Thoracic aorta (tissue), 2 donors: ENCODE results near the gene MOB3C. TPM values are rescaled to one million over a fixed set of nuclear protein-coding genes. Genes with fewer than 3 reads are reported as not detected.
A peak's percentile ranks its signal among the peaks of the same experiment; 100 is the strongest.

Experiments
- ATAC-seq: fragments of 150-250 bp; one replicate; pipeline ENCODE4 v1.8.0; 2017; ENCODE audit warnings: low read depth; ENCODE audit not compliant: insufficient number of reproducible peaks, low FRiP score
- DNase-seq: peaks from one replicate; pipeline ENCODE4 v3.0.0-alpha.2; 2020; ENCODE audit warnings: low spot score
- H3K27ac ChIP-seq, 2 donors: fragments of 200-600 bp; sonication (generic); 1 replicate in 1 of 2; 2 replicates in 1 of 2; pipeline ENCODE4 v1.5.1; 2016; ENCODE audit warnings: mild to moderate bottlenecking in 2 of 2, moderate library complexity in 2 of 2
- H3K27me3 ChIP-seq: fragments of 200-600 bp; sonication (generic); replicated peaks from 2 replicates; pipeline ENCODE4 v1.6.0; 2016; ENCODE audit warnings: mild to moderate bottlenecking; ENCODE audit not compliant: insufficient read depth
- H3K36me3 ChIP-seq: fragments of 200-600 bp; sonication (generic); one replicate; pipeline ENCODE4 v1.5.1; 2016
- H3K4me1 ChIP-seq, 2 donors: fragments of 200-600 bp; sonication (generic); 1 replicate in 1 of 2; 2 replicates in 1 of 2; pipeline versions ENCODE4 v1.5.1 to v1.6.0; 2016; ENCODE audit warnings: low read depth in 2 of 2, mild to moderate bottlenecking in 1 of 2; ENCODE audit not compliant: control insufficient read depth in 1 of 2
- H3K4me3 ChIP-seq: fragments of 200-600 bp; sonication (generic); 2 replicates; pipeline ENCODE4 v1.5.1; 2016; ENCODE audit warnings: mild to moderate bottlenecking
- H3K9me3 ChIP-seq: fragments of 200-600 bp; sonication (generic); 2 replicates; pipeline ENCODE4 v1.5.1; 2016
- total RNA-seq, 2 donors: library from RNA; depleted of rRNA; stranded (reverse); fragments of >200 nt; gene quantifications; one replicate each; pipeline versions ENCODE4 v1.1.0 to v1.2.3, GENCODE V29; 2016
- TF ChIP-seq, protein P1 (sequence below): fragments of 200-600 bp; sonication (generic); IDR thresholded peaks from one replicate; pipeline ENCODE4 v1.5.1; 2019; ENCODE audit warnings: antibody characterized with exemption

The MOB3C gene
- total RNA-seq, 2 donors from 2014 or later: 29.5 to 42.3 TPM

DNA sequence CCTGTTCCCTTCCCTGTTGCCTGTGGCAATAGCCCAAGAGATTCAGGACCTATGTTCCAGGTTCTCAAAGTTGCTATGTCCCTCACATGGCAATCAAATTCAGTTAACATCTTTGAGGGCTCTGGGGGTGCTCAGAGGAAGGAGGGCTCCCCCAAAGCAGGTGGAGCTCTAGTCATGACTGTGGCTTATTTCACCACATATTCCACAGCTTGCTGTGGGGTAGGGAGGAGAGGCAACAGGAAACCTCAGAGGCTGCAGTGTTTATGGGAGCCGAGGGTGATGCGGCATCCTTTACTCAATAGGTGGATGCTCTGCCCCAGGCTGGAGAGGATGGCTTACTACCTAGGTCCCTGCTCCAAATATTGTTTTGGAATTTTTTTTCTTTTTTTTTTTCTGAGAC is 11.4 kb downstream of the MOB3C start:
- Histone ChIP-seq H3K4me3 (no peak overlapping the region), H3K36me3 (peaks cover 11% of the 10 kb centered on the region), H3K9me3 (no peaks in the 10 kb centered on the region), H3K4me1 (peaks cover 27 to 80% of the 10 kb centered on the region in 2 donors), H3K27ac (no peak overlapping the region), H3K27me3 (no peaks in the 10 kb centered on the region)
- TF ChIP-seq, protein P1, sequence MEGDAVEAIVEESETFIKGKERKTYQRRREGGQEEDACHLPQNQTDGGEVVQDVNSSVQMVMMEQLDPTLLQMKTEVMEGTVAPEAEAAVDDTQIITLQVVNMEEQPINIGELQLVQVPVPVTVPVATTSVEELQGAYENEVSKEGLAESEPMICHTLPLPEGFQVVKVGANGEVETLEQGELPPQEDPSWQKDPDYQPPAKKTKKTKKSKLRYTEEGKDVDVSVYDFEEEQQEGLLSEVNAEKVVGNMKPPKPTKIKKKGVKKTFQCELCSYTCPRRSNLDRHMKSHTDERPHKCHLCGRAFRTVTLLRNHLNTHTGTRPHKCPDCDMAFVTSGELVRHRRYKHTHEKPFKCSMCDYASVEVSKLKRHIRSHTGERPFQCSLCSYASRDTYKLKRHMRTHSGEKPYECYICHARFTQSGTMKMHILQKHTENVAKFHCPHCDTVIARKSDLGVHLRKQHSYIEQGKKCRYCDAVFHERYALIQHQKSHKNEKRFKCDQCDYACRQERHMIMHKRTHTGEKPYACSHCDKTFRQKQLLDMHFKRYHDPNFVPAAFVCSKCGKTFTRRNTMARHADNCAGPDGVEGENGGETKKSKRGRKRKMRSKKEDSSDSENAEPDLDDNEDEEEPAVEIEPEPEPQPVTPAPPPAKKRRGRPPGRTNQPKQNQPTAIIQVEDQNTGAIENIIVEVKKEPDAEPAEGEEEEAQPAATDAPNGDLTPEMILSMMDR: no peak
- ATAC-seq: no peak
- DNase-seq: no peak

DNA sequence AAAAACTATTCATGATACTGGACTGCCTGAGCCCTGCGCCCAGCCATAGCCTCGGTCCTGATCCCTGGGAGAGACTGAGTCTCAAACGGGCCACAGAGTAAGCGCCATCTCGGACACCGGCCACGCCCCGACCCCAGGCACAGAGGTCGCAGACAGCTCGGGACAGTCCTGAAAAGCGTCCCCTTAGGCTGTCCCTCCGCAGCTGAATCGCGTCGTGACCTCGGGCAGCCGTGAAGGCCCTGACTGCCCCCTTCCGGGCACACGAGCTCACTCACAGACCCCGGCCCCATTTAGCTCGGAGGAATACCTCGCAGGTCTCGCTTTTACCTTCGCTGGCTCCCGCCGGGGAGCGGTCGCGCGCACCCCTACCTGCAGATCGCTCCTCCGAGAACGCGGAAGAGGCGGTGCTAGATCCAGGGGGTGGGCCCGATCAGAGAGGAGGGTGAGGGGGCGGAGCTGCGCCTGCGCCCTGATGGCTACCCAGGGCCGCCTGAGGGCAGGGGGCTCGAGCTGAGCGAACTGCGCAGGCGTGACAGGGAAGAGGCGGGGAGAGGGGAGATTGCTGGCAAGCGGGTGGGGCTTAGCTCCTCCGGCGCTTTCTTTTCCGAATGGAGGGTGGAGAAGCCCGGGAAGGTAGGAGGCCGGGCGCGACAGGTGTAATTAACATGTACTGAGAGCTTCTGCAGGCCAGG is 12.6 kb downstream of the MOB3C start, which contains the start of gene MKNK1:
Gene MKNK1 (minus strand): TSS at position 411 of the 692 bp plus-strand sequence. CDS start 20,941 bp downstream, outside the sequence.
- peak within 1 kb of the TSS; percentile 75 to 78 for H3K27ac ChIP-seq
- H3K4me3 ChIP-seq: peak within 1 kb of the TSS; percentile 88
- peaks cover 3% of the 10 kb centered on the region for H3K36me3 ChIP-seq
- ATAC-seq (peak; percentile 71), DNase-seq (peak; percentile 79)
- H3K27me3 ChIP-seq: no peaks in the 10 kb centered on the region
- TF ChIP-seq, protein P1: peak; percentile 24
- H3K4me1 ChIP-seq: peaks cover 27 to 85% of the 10 kb centered on the region in 2 donors
- H3K9me3 ChIP-seq: no peaks in the 10 kb centered on the region

DNA sequence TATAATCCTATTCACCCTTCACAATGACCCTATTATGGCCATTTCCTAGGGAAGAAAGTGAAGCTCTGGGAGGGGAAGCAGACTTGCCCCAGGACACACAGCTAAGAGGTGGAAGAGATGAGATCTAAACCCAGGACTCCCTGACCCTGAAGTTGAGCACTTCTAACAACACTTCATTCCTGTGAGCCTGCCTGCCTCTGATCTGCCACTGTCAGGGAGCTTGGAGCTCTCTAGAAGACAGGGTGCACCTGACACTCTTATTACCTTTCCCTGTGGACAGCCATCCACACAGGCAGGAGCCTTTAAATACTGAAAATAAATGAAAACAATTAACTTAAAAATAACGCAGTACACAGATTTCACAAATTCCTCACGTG is 13.1 kb downstream of the MOB3C start:
- peak overlapping the region; percentile 75 to 78 for H3K27ac ChIP-seq
- no peaks in the 10 kb centered on the region for H3K9me3 ChIP-seq
- no peak for ATAC-seq
- no peaks in the 10 kb centered on the region for H3K36me3 ChIP-seq
- peak overlapping the region; percentile 88 for H3K4me3 ChIP-seq
- H3K27me3 ChIP-seq: no peaks in the 10 kb centered on the region
- H3K4me1 ChIP-seq: peaks cover 27 to 84% of the 10 kb centered on the region in 2 donors
- TF ChIP-seq, protein P1: no peak
- no peak for DNase-seq

DNA sequence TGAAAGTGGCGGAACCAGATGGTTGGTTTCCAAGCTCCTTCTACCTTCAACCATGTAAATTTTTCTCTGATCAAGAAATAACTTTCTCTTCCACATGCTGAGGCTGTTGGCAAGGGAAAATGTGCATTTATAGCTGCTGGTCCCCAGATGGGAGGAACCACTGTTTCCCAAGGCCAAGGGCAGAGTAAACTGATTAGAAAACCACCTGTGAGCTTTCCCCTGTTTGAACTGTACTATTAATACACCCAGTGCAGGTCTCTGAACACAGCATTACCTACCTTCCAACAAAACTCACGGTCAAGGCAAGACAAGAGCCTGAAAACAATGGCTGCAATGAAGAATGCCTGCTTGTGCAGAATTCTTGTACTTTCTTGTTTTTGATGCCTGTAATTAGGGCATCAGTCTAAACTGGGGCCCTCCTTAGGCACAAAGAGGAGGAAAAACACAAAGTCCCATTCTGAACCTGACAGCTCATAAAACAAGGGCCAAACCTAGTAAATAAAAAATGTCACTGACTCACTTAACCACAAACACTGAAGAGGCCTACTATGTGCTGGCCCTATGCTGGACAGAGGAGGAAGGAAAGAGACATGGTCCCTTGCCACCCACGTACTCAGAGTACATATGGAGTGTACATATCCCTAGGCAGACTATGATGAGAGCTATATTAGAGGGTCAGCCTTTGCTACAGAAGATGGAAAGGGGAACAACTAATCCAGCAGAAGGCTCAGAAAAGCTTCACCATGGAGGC is 15.2 kb downstream of the MOB3C start:
- DNase-seq: no peak
- TF ChIP-seq, protein P1: no peak
- no peak for ATAC-seq
- H3K27ac ChIP-seq: no peak overlapping the region
- H3K4me3 ChIP-seq: no peak overlapping the region
- peaks cover 17 to 78% of the 10 kb centered on the region in 2 donors for H3K4me1 ChIP-seq
- H3K36me3 ChIP-seq: peaks cover 5% of the 10 kb centered on the region
- no peaks in the 10 kb centered on the region for H3K9me3 ChIP-seq
- no peaks in the 10 kb centered on the region for H3K27me3 ChIP-seq
